HEK293T (cell line): Measurements from ENCODE around the gene CFAP74.

Experiments
- CTCF ChIA-PET: fragments of 350-600 bp; formaldehyde crosslinking; extraction: SDS; loops from one replicate; lab custom pipeline; 2021; ENCODE audit warnings: antibody characterized with exemption, inconsistent platforms; lab: Yijun Ruan, JAX
- POLR2A ChIA-PET: fragments of 350-600 bp; formaldehyde crosslinking; extraction: SDS; loops from one replicate; lab custom pipeline; 2020; ENCODE audit warnings: antibody characterized with exemption, inconsistent platforms; lab: Yijun Ruan, JAX
- DNase-seq: peaks from one replicate; pipeline ENCODE4 v3.0.0; 2012; ENCODE audit warnings: mixed read lengths; ENCODE audit errors: extremely low spot score
- ARNT ChIP-seq: fragments of 450-650 bp; IDR thresholded peaks from 2 replicates; pipeline ENCODE4 v1.6.1; 2017; ENCODE audit warnings: mild to moderate bottlenecking
- BHLHE40 ChIP-seq: fragments of 450-650 bp; IDR thresholded peaks from 2 replicates; pipeline ENCODE4 v1.6.1; 2016; ENCODE audit warnings: mild to moderate bottlenecking, moderate library complexity, borderline replicate concordance
- CTBP1 ChIP-seq: fragments of 450-650 bp; IDR thresholded peaks from 2 replicates; pipeline ENCODE4 v1.6.1; 2016; ENCODE audit warnings: borderline replicate concordance
- ELF4 ChIP-seq: fragments of 450-650 bp; IDR thresholded peaks from 2 replicates; pipeline ENCODE4 v1.6.1; 2017; ENCODE audit warnings: antibody characterized with exemption
- FOXA1 ChIP-seq: fragments of 450-650 bp; IDR thresholded peaks from 2 replicates; pipeline ENCODE4 v1.6.1; 2016; ENCODE audit warnings: mild to moderate bottlenecking
- FOXK2 ChIP-seq: fragments of 450-650 bp; IDR thresholded peaks from 2 replicates; pipeline ENCODE4 v1.6.1; 2016; ENCODE audit warnings: mild to moderate bottlenecking
- FOXM1 ChIP-seq: fragments of 450-650 bp; IDR thresholded peaks from 2 replicates; pipeline ENCODE4 v1.6.1; 2017; ENCODE audit warnings: mild to moderate bottlenecking, borderline replicate concordance
- HDGF ChIP-seq: fragments of 450-650 bp; IDR thresholded peaks from 2 replicates; pipeline ENCODE4 v1.6.1; 2017; ENCODE audit warnings: antibody characterized with exemption, borderline replicate concordance
- L3MBTL2 ChIP-seq: fragments of 450-650 bp; conservative IDR thresholded peaks from 2 replicates; pipeline ENCODE4 v1.6.1; 2016; ENCODE audit warnings: mild to moderate bottlenecking
- LEF1 ChIP-seq: fragments of 450-650 bp; IDR thresholded peaks from 2 replicates; pipeline ENCODE4 v1.6.1; 2017; ENCODE audit warnings: mild to moderate bottlenecking, borderline replicate concordance
- NFRKB ChIP-seq: fragments of 450-650 bp; IDR thresholded peaks from 2 replicates; pipeline ENCODE4 v1.6.1; 2016; ENCODE audit warnings: mild to moderate bottlenecking, moderate library complexity
- PKNOX1 ChIP-seq: fragments of 450-650 bp; IDR thresholded peaks from 2 replicates; pipeline ENCODE4 v1.6.1; 2016
- SP1 ChIP-seq: fragments of 450-650 bp; IDR thresholded peaks from 2 replicates; pipeline ENCODE4 v1.6.1; 2017
- SUZ12 ChIP-seq: fragments of 450-650 bp; IDR thresholded peaks from 2 replicates; pipeline ENCODE4 v1.6.1; 2016; ENCODE audit warnings: mild to moderate bottlenecking
- TARDBP ChIP-seq: fragments of 450-650 bp; IDR thresholded peaks from 2 replicates; pipeline ENCODE4 v1.6.1; 2016
- ZNF384 ChIP-seq: fragments of 450-650 bp; IDR thresholded peaks from 2 replicates; pipeline ENCODE4 v1.6.1; 2016

The CFAP74 gene

GRCh38 chr1:1917995-1918900 lies 85.3 kb downstream of the CFAP74 start:
- DNase-seq = no peak
- ChIA-PET POLR2A (no interaction called here), CTCF (no interaction called here)
- TF ChIP-seq SP1 (no peak), ELF4 (no peak), FOXA1 (no peak), FOXM1 (no peak), L3MBTL2 (no peak; the same call in 1 of the 2 replicates), FOXK2 (no peak), ARNT (no peak), PKNOX1 (no peak), NFRKB (no peak), TARDBP (no peak)

- ChIA-PET CTCF (interaction anchor here (0.6 kb wide), 1 partner anchor 95 kb away, joined by 3 read pairs; no protein-coding TSS in a partner anchor), POLR2A (no interaction called here)
- TF ChIP-seq PKNOX1 (no peak), SP1 (no peak), L3MBTL2 (no peak), TARDBP (no peak), BHLHE40 (no peak), FOXA1 (no peak), HDGF (no peak), CTBP1 (no peak)
- no peak for DNase-seq
These were observed 86.1 kb downstream of the CFAP74 start for GRCh38 chr1:1917304-1917976.

GRCh38 chr1:1916851-1917251 lies 86.7 kb downstream of the CFAP74 start:
- ChIA-PET CTCF (interaction anchor here (0.6 kb wide), 1 partner anchor 94 kb away, joined by 3 read pairs; no protein-coding TSS in a partner anchor), POLR2A (no interaction called here)
- TF ChIP-seq ELF4 (no peak), SP1 (no peak), NFRKB (no peak), PKNOX1 (no peak), SUZ12 (no peak), CTBP1 (no peak), FOXA1 (no peak), L3MBTL2 (no peak), FOXM1 (no peak), TARDBP (no peak), LEF1 (no peak), FOXK2 (no peak), BHLHE40 (no peak), ARNT (no peak), HDGF (no peak), ZNF384 (no peak)
- DNase-seq = no peak

- TF ChIP-seq ZNF384 (no peak), FOXK2 (no peak), HDGF (no peak), ELF4 (no peak), PKNOX1 (no peak), FOXM1 (no peak), BHLHE40 (no peak), SUZ12 (no peak), TARDBP (no peak)
- DNase-seq = no peak
- ChIA-PET POLR2A (no interaction called here), CTCF (no interaction called here)
These were observed 87.4 kb downstream of the CFAP74 start for GRCh38 chr1:1915911-1916840.
